HFF-Myc (cell line): ENCODE data around the gene GPBAR1.
A peak's percentile ranks its signal among the peaks of the same experiment; 100 is the strongest.

Source experiments
- DNase-seq: peaks from one replicate; pipeline ENCODE4 v3.0.0-alpha.2; 2011; ENCODE audit warnings: low read depth; ENCODE audit errors: extremely low read depth
- H3K4me3 ChIP-seq: replicated peaks from 2 replicates; pipeline ENCODE4 v1.5.1; 2011; ENCODE audit warnings: low read depth, mild to moderate bottlenecking, control low read depth, low read length
- TF ChIP-seq, protein P1 (sequence below): IDR thresholded peaks from 2 replicates; pipeline ENCODE4 v1.5.1; 2012; ENCODE audit warnings: mild to moderate bottlenecking, low read depth, low read length, control low read depth; ENCODE audit errors: missing control alignments

Gene GPBAR1

DNA sequence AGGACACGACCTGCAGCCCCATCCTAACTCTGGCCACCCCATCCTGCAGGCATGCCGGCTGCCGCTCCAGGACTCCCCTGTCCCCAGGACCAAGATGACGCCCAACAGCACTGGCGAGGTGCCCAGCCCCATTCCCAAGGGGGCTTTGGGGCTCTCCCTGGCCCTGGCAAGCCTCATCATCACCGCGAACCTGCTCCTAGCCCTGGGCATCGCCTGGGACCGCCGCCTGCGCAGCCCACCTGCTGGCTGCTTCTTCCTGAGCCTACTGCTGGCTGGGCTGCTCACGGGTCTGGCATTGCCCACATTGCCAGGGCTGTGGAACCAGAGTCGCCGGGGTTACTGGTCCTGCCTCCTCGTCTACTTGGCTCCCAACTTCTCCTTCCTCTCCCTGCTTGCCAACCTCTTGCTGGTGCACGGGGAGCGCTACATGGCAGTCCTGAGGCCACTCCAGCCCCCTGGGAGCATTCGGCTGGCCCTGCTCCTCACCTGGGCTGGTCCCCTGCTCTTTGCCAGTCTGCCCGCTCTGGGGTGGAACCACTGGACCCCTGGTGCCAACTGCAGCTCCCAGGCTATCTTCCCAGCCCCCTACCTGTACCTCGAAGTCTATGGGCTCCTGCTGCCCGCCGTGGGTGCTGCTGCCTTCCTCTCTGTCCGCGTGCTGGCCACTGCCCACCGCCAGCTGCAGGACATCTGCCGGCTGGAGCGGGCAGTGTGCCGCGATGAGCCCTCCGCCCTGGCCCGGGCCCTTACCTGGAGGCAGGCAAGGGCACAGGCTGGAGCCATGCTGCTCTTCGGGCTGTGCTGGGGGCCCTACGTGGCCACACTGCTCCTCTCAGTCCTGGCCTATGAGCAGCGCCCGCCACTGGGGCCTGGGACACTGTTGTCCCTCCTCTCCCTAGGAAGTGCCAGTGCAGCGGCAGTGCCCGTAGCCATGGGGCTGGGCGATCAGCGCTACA lies 2.1 kb downstream of the GPBAR1 start:
- no peak overlapping the region for H3K4me3 ChIP-seq
- TF ChIP-seq, protein P1, sequence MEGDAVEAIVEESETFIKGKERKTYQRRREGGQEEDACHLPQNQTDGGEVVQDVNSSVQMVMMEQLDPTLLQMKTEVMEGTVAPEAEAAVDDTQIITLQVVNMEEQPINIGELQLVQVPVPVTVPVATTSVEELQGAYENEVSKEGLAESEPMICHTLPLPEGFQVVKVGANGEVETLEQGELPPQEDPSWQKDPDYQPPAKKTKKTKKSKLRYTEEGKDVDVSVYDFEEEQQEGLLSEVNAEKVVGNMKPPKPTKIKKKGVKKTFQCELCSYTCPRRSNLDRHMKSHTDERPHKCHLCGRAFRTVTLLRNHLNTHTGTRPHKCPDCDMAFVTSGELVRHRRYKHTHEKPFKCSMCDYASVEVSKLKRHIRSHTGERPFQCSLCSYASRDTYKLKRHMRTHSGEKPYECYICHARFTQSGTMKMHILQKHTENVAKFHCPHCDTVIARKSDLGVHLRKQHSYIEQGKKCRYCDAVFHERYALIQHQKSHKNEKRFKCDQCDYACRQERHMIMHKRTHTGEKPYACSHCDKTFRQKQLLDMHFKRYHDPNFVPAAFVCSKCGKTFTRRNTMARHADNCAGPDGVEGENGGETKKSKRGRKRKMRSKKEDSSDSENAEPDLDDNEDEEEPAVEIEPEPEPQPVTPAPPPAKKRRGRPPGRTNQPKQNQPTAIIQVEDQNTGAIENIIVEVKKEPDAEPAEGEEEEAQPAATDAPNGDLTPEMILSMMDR = no peak
- no peak for DNase-seq

DNA sequence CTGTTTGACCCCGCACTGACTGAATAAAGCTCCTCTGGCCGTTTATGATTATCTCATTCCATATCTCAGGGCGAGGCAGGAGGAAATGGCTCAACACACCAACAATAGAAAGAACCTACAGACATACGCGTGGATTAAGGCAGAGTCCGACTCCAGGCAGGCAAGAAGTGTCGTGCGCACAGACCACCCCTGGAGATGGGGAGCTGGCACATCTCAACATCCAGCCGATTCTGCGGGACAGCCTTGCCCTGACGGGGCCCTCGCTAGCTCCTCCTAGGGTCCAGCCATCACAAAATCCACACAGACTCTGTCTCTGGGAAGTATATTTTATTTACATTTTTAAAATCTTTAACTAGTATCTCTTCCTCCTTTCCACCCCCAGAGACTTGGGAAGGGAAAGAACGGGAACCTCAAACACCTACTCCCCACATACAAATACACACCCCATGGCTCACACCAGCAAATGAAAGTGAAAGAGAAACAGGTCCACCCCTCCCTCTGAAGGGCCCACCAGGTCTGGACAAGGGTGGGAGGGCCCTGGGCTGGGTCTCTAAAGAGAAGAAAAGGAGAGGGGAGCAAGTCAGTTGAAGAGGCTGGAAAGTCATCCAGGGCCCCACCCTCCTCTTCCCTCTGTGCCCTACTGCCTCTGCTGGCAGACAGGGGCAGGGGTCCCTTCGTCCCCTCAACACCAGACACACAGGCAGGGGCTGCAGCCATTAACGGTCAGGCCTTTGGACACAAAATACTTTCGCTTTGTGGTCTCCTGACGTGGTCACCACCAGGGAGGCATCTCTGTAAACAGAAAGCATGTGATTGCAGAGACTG lies 3.2 kb downstream of the GPBAR1 start:
- DNase-seq = no peak
- TF ChIP-seq, protein P1 = peak; percentile 14
- no peak overlapping the region for H3K4me3 ChIP-seq

DNA sequence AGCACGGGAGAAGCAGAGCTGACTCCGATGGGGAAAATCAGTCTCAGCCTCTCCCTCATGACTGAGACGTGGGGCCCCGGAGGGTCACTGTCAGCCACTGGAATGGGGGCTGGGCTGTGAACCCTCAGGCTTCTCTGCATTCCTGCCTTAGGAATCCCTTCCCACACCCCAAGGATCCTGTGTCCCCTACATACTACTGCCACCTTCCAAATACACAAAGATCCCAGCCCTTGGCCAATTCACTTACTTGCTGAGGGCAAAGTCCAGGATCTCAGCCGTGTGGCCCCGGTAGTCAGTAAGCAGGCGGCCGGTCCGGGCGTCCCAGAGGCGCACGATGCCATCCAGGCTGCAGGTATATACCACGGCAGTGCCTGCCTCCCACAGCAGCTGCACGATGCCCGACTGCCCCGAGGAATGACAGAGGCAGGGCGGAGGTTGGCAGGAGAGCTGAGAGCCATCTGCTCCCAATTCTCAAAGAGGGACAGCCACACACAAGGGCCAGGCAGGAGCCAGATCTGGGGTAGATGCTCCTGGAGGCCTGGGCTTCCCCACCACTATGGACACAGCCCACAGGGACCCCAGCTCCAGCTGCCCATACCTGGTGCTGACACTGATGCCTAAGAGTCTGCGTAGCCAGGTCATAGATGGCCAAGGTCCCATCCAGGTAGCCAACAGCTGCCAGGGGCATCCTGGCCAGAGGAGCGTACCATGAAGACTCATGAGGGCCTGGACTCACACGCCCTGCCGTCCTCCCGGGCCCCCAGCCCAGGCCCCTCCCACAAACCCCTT lies 4.2 kb downstream of the GPBAR1 start:
- TF ChIP-seq, protein P1 = no peak
- no peak overlapping the region for H3K4me3 ChIP-seq
- DNase-seq = no peak

DNA sequence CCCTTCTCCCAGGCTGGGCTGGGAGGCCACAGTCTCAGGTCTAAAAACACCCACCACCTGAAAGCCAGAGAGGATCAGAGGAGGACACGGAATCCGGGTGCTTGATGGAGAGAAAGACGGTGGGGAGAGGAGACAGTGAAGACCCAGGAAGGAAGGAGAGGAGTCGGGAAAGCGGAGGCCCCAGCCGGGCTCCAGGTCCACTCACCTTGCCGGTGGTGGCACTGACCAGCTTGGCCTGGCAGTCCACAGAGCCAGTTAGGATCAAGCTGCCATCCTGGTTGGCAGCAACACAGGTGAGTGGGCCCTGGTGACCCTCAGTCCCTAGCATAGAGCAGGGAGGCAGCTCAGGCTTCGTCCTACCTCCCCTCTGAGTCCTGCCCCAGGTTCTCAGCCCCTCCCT lies 4.8 kb downstream of the GPBAR1 start:
- no peak for DNase-seq
- H3K4me3 ChIP-seq = no peak overlapping the region
- TF ChIP-seq, protein P1 = no peak

DNA sequence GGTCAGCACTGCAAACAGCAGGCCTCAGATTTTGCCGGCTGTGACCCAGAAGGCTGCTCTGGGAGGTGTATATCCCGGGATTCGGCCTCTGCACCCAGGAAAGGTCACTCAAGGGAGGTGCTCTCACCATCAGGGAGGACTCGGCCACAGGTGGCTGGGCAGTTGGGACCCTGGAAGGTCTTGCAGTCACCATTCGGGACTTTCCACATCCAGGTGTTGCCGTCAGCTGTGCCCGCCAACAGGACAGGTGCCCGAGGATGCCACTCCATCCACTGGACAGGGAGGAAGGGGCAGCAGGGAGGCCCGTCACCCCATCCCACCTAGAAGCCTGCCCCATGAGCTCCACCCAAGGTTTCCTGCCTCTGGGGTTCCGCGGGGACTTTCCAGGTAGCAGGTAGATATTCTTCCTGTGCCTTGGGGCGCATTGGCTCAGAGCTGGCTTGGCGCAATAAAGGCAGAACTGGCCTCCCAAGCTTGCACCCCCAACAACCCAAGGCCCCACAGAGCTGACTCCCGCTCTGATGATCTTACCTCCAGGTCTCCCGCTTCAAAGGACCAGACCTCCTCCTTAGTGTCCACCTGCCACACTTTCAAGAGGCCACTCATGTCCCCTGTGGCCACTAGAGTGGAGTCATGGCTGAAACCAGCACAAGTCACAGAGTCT lies 5.6 kb downstream of the GPBAR1 start:
- H3K4me3 ChIP-seq = no peak overlapping the region
- TF ChIP-seq, protein P1 = no peak
- DNase-seq = no peak

DNA sequence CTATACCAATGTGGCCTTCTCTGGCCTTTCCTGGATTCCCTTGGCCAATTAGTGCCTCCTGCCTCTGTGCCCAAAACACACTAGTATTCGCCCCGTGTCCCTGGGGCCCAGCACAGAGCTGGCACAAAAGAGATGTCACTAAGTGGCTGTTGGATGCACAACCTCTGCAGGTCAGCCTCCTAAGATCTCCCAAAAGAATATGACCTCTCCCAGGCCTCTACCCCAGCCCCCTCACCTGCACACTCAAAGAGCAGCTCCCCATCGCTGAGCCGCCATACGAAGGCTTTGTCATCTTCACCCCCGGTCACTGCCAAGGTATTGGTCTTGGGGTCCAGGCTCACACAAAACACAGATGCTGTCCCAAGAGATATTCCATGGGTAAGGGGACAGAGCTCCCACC lies 6.4 kb downstream of the GPBAR1 start:
- DNase-seq = no peak
- H3K4me3 ChIP-seq = no peak overlapping the region
- TF ChIP-seq, protein P1 = no peak
